ENCODE data around the gene RASEF.
"Not testable (repeated sequence)": the region's sequence is repeated elsewhere in the genome, so short reads cannot be mapped to it uniquely, and the experiment has no call there.

The RASEF gene

DNA sequence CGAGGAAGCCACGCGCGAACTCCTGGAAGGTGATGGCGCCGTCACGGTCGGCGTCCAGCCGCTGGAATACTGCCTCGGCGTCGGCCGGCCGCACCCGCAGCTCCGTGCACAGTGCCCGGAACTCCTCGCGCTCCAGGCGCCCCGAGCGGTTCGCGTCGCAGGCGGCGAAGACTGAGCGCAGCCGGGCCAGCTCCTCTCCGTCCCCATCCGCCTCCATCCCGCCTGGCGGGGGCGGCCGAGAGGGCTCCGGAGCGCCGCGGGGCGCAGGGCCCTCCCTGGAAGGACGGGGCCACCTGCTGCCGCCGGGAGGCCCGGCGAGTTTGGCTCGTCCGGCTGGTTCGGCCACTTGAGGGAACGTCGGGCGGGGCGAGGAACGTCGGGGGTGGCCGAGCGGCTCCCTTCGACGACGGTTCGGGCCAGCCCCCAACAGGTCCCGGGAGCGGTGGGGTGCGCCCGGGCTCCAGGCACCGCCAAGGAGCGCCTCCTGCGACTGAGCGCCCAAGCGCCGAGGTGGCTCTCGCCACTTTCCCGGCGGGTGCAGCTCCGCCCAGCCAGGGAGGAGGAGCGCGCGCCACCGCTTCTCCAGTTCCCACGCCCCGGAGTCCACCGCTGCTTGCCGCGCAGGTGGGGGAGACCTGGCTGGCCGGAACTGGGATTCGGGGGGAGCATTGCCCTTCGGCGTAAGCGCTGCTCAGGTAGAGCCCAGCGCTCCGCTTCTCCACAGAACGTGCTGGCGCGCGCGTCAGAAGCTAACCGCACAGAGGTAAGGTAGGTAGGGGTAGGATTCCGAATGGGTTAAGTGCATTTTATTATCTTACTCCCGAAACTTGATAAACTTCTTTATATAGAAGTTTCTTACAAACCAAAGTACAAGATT is at the start of gene RASEF:
RASEF (minus strand) TSS at position 492 of the 877 bp plus-strand sequence; CDS start at position 217, 275 bp downstream.
- DNase-seq (ENCODE audit: low read depth in 2 of 2), result no peak

DNA sequence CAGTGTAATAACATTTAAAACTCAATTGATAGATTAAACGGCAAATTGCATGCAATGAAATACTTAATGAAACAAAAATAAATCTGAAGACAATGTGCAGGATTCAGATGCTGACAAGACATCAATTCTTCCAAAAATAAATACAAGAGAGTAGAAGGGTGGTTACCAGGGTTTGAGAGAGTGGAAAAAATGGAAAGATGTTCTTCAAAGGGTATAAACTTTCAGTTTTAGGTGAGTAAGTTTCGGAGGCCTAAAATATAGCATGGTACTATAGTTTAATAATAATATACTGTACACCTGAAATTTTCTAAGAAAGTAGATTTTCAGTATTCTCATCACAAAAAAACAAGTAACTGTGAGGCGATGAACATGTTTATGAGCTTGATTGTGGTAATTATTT is 48.2 kb upstream of the RASEF start:
- no peak for DNase-seq (ENCODE audit: low read depth in 2 of 2)

DNA sequence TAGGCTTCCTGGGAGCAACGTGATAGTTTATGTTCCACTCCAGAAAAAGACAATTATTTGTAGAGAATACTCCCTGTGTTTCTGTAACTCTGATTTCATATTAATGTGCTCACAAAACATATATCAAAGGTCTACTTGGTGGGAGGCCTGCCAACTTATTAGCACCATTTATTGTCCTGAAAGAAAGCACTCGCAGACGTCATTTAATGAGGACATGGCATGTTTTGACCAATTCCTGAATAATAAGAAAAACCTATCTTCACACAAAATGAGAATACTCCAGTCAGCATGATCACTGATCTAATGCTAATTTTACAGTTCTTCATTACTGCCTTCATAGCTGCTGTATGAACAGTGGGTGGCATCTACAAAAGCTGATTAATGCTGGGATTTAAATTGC is 46.4 kb upstream of the RASEF start:
- no peak for DNase-seq (ENCODE audit: low read depth in 2 of 2)

DNA sequence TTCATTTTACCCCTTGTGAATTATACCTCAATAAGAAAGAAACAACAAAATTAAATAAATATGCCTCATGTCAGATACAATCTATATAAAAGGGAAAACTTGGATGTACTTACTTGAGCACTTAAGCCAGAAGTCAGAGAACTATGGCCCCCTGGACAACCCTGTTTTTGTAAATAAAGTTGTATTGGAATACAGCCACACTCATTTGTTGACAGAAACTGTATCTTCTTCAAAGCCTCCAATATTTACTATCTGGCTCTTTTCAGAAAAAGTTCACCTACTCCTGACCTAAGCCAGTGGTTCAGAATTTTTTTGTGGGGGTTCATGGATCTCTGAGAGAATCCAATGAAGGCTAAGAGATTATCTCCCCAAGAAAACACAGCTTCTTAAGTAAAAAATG is 45.3 kb upstream of the RASEF start:
- no peak for DNase-seq (ENCODE audit: low read depth in 2 of 2)

DNA sequence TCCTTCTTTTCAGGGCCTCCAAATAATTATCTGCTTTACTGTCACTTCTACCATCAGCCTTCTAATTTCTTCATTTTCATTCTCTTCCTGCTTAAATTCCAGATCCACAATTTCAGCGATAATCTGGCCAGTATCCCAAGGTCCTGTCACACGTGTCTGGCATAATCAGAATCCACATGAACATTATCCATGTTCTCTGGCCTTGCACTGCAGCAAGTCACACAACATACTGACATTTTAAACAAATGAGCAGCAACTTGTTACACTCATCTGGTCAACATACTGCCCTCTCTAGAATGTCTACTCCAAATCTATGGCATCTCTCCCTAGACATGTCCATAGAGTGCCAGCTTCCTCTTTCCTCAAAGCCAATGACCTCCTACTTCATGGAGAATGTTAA is 43.8 kb upstream of the RASEF start:
- DNase-seq (ENCODE audit: low read depth in 2 of 2), result no peak

DNA sequence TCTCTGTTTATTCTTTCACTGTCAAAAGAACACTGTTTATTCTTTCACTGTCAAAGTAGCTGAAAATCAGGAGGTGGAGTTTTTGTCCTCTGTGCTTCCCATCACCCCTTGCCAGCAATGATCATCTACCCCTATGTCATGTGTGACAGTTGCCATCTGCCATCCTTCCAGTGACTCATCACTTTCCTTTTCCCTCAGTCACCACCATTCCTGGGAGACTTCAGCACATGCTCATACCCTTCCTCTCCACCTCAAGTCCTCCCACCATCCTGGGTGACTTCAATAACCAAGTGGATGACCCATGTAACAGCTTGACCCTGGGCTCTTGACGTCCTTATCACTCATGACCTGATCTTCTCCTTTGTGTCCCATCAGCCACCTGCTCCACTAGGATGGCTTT is 43.3 kb upstream of the RASEF start:
- DNase-seq (ENCODE audit: low read depth in 2 of 2), result no peak

DNA sequence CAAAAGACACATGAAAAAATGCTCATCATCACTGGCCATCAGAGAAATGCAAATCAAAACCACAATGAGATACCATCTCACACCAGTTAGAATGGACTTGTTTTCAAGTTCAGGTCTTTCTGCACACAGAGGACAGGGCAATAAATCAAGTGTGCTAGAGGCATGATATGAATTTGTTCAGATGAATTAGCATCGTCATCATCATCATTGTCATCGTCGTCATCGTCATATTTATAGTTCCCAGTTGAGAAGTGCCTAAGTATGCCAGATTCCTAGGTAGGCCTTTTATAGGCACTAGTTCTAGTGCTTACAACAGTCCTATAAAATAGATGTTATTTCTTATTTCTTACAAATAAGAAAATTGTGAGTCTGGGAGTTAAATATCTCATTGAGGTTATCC is 34.7 kb upstream of the RASEF start:
- DNase-seq (ENCODE audit: low read depth in 2 of 2), result no peak

DNA sequence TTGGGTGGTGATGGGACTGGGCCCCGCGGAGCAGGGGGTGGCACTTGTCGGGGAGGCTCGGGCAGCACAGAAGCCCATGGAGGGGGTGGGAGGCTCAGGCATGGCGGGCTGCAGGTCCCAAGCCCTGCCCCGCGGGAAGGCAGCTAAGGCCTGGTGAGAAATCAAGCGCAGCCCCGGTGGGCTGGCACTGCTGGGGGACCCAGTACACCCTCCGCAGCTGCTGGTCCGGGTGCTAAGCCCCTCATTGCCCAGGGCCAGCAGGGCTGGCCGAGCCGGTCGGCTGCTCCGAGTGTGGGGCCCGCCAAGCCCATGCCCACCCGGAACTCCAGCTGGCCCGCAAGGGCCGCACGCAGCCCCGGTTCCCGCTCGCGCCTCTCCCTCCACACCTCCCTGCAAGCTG is 30.4 kb upstream of the RASEF start:
- DNase-seq (ENCODE audit: low read depth in 2 of 2), result not testable (repeated sequence)

DNA sequence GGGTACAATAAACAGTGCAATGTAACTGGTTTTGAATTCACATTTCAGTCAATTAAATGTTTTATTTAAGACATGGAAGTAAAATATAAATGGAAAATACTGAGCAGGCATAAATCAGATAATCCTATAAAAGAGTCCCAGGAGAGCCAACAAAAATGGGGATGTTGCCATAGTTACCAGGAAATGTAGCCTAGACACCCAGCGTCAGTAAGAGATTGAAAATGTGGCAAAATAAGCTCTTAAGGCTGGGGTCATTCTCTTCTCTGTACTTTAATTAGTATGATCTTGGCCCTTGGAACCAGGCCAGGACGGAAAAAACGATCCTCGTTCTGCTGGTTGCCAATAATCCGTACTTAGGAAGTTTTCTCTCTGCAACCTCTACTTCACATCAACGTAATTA is 18.9 kb upstream of the RASEF start:
- no peak for DNase-seq (ENCODE audit: low read depth in 2 of 2)

DNA sequence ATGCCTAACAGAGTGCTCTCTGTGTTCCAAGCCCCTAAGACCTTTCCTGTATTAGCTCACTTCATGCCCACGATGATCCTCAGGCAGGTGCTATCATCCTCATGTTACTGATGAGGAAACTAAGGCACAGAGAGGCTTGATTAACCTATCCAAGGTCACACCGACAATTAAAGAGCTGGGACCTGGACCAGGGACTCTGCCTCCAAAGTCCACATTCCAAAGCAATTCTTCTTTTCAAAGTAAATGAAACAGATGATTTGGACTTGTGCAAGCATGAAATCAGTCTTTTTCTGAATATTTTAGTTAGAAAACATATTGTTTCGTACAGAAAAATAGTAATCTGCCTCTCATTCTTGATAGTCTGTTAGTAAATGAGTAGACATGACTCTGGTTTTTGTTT is 18.1 kb upstream of the RASEF start:
- no peak for DNase-seq (ENCODE audit: low read depth in 2 of 2)

DNA sequence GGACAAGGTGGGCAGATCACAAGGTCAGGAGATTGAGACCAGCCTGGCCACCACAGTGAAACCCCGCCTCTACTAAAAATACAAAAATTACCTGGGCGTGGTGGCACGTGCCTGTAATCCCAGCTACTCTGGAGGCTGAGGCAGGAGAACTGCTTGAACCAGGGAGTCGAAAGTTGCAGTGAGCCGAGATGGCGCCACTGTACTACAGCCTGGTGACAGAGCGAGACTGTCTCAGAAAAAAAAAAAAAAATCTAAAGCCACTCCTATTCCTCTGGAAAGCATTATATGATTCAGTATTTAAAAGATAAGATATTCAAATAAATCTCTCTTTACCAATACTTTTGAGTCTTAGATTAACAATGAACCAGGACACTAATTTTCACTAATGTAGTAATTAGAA is 13.0 kb upstream of the RASEF start:
- DNase-seq (ENCODE audit: low read depth in 2 of 2), result not testable (repeated sequence)

DNA sequence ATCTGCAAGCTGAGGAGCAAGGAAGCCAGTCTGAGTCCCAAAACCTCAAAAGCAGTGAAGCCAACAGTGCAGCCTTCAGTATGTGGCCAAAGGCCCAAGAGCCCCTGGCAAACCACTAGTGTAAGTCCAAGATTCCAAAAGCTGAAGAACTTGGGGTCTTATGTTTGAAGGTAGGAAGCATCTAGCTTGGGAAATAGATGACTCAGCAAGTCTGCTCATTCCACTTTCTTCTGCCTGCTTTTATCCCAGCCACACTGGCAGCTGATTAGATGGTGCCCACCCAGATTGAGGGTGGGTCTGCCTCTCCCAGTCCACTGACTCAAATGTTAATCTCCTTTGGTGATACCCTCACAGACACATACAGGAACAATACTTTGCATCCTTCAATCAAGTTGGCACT is 9.6 kb upstream of the RASEF start:
- DNase-seq (ENCODE audit: low read depth in 2 of 2), result not testable (repeated sequence)

DNA sequence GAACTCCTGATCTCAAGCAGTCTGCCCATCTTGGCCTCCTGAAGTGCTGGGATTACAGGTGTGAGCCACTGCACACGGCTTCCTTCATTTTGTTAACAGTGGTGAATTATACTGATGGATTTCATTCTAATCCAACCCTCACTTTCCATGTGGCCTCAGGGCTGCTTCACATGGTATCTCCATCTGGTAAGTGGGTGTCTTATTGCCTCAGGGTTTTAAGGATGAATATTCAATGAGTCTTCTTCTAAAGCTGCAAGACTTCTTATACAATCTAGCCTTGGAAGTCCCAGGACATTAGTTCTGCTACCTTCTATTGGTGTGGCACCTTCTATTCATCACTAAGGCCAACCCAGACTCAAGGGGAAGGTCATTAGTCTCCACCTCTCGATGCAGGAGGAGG is 8.7 kb upstream of the RASEF start:
- no peak for DNase-seq (ENCODE audit: low read depth in 2 of 2)

DNA sequence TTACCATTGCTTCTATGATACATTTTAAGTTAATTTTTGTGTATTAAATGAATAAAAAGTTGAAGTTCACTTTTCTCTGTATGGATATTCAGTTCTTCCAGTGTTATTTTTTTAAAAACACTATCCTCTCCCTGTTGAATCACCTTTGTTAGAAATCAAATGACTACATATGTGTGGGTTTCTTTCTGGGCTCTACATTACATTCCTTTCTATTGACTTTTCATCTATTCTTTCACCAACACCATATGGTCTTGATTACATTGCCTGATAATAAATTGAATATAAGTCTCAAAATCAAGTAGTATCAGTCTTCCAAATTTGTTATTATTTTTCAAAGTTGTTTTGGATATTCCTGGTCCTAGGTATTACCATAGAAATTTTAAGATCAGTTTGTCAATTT is 7.3 kb upstream of the RASEF start:
- DNase-seq (ENCODE audit: low read depth in 2 of 2), result no peak

DNA sequence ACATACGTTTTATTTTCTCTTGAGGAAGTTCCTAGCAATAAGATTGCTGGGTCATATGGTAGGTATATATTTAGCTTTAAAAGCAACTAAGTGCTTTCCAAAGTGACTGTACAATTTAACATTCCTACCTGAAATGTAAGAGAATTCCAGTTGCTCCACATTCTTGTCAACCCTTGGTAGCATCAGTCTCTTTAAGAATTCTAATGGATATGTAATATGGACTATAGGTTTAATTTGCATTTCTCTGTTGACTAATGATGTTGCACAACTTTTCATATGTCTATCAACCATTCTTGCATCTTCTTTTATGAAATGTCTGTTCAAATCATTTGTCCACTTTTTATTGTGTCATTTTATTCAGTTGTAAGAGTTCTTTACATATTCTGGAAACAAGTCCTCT is 6.7 kb upstream of the RASEF start:
- DNase-seq (ENCODE audit: low read depth in 2 of 2), result no peak

DNA sequence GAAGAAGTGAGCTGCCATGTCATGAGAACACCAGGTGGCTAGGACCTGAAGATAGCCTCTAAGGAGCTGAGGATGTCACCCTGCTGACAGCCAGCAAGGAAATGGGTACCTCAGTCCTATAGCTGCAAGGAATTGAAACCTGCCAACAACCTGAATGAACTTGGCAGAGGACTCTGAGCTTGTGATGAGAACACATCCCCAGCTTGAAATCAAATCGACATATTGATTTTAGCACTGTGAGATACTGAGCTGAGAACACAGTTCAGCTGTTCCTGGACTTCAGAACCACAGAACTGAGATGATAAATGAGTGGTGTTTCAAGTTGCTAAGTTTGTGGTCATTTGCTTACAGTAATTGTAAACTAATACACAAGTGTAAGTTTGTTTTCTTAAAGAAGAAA is 5.5 kb upstream of the RASEF start:
- no peak for DNase-seq (ENCODE audit: low read depth in 2 of 2)

DNA sequence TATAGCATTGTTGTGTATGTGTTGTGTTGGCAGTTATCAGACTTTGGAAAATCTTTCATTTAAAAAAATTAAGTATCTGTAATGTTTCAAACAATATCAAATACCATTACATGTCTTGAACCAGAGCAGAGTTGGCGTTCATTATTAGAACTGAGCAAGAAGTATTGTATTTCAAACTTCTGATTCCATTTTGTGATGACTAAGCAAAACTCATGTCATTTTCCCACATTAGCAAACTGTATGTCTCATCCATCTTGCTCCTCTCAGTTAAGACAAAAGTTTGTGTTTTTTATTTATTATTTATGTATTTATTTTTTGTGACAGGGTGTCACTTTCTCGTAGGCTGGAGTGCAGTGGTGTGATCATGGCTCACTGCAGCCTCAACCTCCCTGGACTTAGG is 4.6 kb upstream of the RASEF start:
- DNase-seq (ENCODE audit: low read depth in 2 of 2), result no peak

DNA sequence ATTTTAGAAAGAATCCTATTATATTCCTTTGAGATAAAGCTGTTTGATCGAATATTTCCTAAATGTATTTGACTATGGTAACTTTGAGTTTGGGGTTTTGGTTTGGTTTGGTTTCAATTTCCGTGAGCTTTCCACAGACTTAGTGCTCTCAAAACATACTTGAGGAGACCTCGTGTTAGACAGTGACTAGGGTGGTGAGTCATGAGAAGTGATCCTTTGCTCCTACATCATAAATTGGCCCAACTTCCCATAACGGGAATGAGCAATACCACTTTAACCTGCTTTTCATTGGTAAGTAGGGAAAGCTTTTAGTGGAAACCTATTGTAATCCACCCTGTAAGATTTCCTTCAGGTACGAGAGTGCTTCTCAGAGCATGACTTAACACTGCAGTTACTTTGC is 3.8 kb upstream of the RASEF start:
- no peak for DNase-seq (ENCODE audit: low read depth in 2 of 2)

DNA sequence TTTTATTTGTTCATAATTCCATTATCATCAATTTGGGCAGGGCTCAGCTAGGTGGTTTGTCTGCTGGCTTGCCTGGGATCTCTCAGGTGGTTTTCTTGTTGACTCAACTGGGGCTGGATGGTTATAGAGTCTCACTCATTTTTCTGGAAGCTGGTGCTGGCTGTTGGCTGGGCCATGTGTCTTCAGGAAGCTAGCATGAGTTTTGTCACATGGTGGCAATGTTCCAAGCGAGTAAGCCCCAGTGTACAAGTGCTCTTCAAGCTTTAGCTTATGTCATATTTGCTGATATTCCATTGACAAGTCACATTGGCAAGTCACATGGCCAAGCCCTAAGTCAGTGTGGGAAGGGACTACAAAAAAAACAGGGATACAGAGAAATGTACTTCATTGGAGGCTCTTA is 2.3 kb upstream of the RASEF start:
- no peak for DNase-seq (ENCODE audit: low read depth in 2 of 2)

DNA sequence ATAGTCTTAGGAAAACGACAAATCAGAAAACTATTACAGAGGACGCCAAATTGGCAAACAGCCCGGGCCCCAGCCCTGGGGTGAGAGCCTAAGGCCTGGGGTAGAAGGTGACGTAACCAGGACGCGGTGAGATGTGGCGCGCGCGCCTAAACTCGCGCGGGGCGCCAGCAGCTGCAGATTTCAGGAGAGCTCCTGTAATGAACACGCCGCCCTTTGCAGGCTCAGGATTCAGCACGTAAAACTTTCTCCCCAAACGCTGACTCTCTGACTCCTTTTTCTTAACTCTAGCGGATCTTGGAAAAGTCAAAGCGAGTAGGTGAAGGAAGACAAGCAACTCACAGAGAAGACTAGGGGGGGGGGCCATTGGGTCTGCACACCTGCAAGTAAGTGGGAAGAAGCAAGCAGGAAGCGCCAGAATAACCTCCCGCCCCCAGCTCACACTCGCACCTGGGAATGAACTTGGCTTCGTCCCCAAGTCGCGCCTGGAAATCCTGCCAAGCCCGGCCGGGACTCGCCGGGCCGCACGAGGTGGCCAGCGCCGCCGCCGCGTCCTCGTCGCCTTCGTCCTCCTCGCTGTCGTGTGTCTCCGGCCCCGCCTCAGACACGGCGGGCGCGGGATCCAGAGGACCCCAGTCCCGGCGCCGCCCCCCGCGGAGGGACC is 822 bp downstream of the RASEF start:
- no peak for DNase-seq (ENCODE audit: low read depth in 2 of 2)

DNA sequence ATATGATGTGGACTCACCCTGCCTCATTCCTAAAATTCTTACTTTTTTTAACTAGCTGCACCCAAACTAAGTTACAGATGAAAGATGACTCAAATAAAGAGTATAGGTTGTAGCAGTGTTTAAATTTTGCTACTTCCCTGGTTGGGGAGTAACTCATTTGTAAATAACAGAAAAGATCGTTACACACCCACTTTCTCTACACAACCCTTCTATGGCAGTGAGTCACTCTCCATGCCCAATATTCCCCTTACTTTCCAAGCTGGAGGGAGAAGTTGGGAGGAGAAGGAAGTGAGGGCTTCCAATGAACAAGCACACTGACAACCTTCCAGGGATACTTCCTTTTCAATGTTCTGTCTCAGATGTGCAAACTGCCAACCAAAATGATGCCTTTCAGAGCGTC is 1.9 kb downstream of the RASEF start:
- DNase-seq (ENCODE audit: low read depth in 2 of 2), result no peak

DNA sequence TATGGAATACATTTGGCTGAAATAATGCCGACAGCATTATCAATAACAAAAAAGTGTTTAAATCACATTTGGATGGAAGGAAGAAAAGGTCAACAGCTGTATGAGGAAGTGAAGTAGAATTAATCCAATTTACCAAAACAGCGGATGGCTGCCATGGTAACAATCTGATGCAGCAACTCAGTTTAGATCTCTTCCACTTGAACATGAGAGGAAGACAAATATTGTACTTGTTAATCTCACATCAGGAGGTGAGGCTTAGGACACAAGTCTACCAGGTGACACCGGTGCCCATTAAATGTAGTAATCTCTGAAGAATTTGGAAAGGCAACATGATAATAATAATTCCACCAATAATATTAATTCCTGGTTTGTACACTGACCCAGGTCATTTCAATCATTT is 2.4 kb downstream of the RASEF start:
- no peak for DNase-seq (ENCODE audit: low read depth in 2 of 2)

DNA sequence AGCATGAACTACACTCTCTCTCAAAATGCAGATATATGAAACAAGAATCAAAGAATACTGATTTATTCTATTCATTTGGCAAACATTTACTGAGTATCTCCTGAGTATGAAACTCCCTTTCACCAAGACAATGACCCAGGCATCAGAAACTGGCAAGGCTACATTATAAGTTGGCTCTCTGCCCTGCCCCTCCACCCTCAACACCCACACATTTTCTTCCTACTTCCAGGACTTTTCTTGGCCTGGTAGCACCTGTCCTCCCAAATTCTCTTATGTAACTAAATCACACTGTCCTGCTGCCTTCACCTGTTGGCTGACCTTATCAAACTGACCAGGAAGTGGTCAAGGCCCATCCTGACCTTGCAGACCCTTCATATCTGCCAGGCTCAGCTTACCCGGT is 3.5 kb downstream of the RASEF start:
- no peak for DNase-seq (ENCODE audit: low read depth in 2 of 2)

DNA sequence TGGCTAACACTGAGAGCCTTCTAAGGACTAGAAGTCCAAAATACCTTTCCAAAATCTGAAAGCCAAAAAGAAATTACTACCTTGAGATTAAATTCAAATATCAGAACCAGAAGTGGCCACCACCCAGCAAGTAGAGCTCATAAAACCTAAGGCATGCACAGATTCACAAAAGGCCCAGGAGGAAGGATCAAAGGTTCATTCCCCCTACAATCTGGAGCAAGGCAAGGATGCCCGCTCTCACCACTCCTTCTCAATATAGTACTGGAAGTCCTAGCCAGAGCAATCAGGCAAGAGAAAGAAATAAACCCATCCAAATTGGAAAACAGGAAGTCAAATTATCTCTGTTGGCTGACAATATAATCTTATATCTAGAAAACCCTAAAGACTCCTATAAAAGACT is 6.0 kb downstream of the RASEF start:
- no peak for DNase-seq (ENCODE audit: low read depth in 2 of 2)

All from stimulated activated CD4-positive, alpha-beta T cell treated with anti-CD3 and anti-CD28 coated beads, Interleukin-12 subunit alpha, Interleukin-12 subunit beta, amount 100 ng/mL, for 24 hours (primary cell).